ENCODE data around the gene TCF12.

GRCh38 chr15:57335293-57335715, 416.9 kb downstream of the TCF12 start:
- TF ChIP-seq, protein P1, sequence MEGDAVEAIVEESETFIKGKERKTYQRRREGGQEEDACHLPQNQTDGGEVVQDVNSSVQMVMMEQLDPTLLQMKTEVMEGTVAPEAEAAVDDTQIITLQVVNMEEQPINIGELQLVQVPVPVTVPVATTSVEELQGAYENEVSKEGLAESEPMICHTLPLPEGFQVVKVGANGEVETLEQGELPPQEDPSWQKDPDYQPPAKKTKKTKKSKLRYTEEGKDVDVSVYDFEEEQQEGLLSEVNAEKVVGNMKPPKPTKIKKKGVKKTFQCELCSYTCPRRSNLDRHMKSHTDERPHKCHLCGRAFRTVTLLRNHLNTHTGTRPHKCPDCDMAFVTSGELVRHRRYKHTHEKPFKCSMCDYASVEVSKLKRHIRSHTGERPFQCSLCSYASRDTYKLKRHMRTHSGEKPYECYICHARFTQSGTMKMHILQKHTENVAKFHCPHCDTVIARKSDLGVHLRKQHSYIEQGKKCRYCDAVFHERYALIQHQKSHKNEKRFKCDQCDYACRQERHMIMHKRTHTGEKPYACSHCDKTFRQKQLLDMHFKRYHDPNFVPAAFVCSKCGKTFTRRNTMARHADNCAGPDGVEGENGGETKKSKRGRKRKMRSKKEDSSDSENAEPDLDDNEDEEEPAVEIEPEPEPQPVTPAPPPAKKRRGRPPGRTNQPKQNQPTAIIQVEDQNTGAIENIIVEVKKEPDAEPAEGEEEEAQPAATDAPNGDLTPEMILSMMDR (IDR thresholded peaks at IDR 0.05): no peak
- no peak for TF ChIP-seq POLR2A (IDR thresholded peaks at IDR 0.05)
